Measurements from ENCODE around the gene PDCL2. TPM values are rescaled to one million over a fixed set of nuclear protein-coding genes. Genes with fewer than 3 reads are reported as not detected.

The PDCL2 gene
- total and polyA plus RNA-seq, 10 of the 15 experiments (the other 5 are each of a cell fraction or from before 2014, with no cell fraction given) = not detected

DNA sequence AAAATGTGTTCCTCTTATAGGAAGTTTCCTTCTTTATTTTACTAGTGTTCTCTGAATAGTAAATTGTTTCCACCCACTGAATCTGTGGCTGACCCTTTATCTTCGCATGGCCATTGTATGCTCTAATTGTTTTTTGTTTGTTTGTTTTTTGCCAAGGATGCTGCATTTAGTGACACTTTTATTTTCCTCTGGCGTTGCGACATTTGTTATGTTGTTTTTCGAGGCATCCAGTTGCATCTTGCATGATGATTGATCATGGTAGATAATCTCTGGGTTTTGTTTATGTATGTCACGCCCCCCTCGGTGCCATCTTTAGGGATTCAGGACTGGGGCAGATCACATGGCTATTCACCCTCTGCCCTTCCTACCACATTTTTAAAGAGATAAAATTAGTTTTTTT lies 41.9 kb upstream of the PDCL2 start:
- no peak for DNase-seq (ENCODE audit: low read depth, low spot score)
- 55% methylated on average over 6 of the region's 6 CpGs for WGBS (ENCODE audit: insufficient coverage, insufficient replicate concordance, low lambda C conversion rate, missing lambda C conversion rate)
- BruUV-seq (replicated peaks) = no TSS peak
- no peaks in the 10 kb centered on the region for H3K4me1 ChIP-seq (ENCODE audit: control insufficient read depth, insufficient read depth, low read length)
- TF ChIP-seq, protein P1, sequence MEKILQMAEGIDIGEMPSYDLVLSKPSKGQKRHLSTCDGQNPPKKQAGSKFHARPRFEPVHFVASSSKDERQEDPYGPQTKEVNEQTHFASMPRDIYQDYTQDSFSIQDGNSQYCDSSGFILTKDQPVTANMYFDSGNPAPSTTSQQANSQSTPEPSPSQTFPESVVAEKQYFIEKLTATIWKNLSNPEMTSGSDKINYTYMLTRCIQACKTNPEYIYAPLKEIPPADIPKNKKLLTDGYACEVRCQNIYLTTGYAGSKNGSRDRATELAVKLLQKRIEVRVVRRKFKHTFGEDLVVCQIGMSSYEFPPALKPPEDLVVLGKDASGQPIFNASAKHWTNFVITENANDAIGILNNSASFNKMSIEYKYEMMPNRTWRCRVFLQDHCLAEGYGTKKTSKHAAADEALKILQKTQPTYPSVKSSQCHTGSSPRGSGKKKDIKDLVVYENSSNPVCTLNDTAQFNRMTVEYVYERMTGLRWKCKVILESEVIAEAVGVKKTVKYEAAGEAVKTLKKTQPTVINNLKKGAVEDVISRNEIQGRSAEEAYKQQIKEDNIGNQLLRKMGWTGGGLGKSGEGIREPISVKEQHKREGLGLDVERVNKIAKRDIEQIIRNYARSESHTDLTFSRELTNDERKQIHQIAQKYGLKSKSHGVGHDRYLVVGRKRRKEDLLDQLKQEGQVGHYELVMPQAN (conservative IDR thresholded peaks at IDR 0.05) = no peak
- TF ChIP-seq ASH2L (IDR thresholded peaks at IDR 0.05; ENCODE audit: borderline replicate concordance, low read depth) = no peak
- no peak for TF ChIP-seq CBFB (IDR thresholded peaks at IDR 0.05; ENCODE audit: low read depth)
- no peak for TF ChIP-seq RFX5 (IDR thresholded peaks at IDR 0.05; ENCODE audit: low read depth, low read length)
- TF ChIP-seq SREBF2 (IDR thresholded peaks at IDR 0.05; ENCODE audit: low read length) = no peak
- TF ChIP-seq, protein P2, sequence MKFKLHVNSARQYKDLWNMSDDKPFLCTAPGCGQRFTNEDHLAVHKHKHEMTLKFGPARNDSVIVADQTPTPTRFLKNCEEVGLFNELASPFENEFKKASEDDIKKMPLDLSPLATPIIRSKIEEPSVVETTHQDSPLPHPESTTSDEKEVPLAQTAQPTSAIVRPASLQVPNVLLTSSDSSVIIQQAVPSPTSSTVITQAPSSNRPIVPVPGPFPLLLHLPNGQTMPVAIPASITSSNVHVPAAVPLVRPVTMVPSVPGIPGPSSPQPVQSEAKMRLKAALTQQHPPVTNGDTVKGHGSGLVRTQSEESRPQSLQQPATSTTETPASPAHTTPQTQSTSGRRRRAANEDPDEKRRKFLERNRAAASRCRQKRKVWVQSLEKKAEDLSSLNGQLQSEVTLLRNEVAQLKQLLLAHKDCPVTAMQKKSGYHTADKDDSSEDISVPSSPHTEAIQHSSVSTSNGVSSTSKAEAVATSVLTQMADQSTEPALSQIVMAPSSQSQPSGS (IDR thresholded peaks at IDR 0.05; ENCODE audit: low read length) = no peak
- TF ChIP-seq BRCA1 (IDR thresholded peaks at IDR 0.05; ENCODE audit: low read depth, low read length) = no peak
- no peak for TF ChIP-seq ATF7 (IDR thresholded peaks at IDR 0.05; ENCODE audit: low read depth)
- no peak for TF ChIP-seq IKZF2 (IDR thresholded peaks at IDR 0.05)
- TF ChIP-seq SRF (IDR thresholded peaks at IDR 0.05; ENCODE audit: low read depth in 2 of 2, low read length in 2 of 2) = no peak
- no peak for TF ChIP-seq SMARCA5 (IDR thresholded peaks at IDR 0.05)
- no peak for TF ChIP-seq ESRRA (IDR thresholded peaks at IDR 0.05; ENCODE audit: low read length)
- TF ChIP-seq, protein P3, sequence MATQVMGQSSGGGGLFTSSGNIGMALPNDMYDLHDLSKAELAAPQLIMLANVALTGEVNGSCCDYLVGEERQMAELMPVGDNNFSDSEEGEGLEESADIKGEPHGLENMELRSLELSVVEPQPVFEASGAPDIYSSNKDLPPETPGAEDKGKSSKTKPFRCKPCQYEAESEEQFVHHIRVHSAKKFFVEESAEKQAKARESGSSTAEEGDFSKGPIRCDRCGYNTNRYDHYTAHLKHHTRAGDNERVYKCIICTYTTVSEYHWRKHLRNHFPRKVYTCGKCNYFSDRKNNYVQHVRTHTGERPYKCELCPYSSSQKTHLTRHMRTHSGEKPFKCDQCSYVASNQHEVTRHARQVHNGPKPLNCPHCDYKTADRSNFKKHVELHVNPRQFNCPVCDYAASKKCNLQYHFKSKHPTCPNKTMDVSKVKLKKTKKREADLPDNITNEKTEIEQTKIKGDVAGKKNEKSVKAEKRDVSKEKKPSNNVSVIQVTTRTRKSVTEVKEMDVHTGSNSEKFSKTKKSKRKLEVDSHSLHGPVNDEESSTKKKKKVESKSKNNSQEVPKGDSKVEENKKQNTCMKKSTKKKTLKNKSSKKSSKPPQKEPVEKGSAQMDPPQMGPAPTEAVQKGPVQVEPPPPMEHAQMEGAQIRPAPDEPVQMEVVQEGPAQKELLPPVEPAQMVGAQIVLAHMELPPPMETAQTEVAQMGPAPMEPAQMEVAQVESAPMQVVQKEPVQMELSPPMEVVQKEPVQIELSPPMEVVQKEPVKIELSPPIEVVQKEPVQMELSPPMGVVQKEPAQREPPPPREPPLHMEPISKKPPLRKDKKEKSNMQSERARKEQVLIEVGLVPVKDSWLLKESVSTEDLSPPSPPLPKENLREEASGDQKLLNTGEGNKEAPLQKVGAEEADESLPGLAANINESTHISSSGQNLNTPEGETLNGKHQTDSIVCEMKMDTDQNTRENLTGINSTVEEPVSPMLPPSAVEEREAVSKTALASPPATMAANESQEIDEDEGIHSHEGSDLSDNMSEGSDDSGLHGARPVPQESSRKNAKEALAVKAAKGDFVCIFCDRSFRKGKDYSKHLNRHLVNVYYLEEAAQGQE (IDR thresholded peaks at IDR 0.05; ENCODE audit: low read depth, low read length) = no peak
- TF ChIP-seq, protein P4, sequence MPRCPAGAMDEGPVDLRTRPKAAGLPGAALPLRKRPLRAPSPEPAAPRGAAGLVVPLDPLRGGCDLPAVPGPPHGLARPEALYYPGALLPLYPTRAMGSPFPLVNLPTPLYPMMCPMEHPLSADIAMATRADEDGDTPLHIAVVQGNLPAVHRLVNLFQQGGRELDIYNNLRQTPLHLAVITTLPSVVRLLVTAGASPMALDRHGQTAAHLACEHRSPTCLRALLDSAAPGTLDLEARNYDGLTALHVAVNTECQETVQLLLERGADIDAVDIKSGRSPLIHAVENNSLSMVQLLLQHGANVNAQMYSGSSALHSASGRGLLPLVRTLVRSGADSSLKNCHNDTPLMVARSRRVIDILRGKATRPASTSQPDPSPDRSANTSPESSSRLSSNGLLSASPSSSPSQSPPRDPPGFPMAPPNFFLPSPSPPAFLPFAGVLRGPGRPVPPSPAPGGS (IDR thresholded peaks at IDR 0.05; ENCODE audit: borderline replicate concordance, insufficient read depth, low read depth, low read length, poor library complexity, severe bottlenecking) = no peak
- no peak for TF ChIP-seq ZNF274 (IDR thresholded peaks at IDR 0.05; ENCODE audit: insufficient read depth, insufficient read length)
- no peak for TF ChIP-seq TCF3 (IDR thresholded peaks at IDR 0.05; ENCODE audit: borderline replicate concordance, insufficient read depth, low read depth, low read length)
- TF ChIP-seq TBL1XR1 (IDR thresholded peaks at IDR 0.05; ENCODE audit: low read depth, low read length) = no peak
- no peak for TF ChIP-seq RBBP5 (conservative IDR thresholded peaks at IDR 0.05)
- ATAC-seq = no peak
- POLR2A ChIA-PET = no interaction called here
- FAIRE-seq = no peak
- no peak overlapping the region for H3K4me3 ChIP-seq
- SMC1A ChIA-PET (ENCODE audit: uncharacterized antibody, unreplicated experiment) = no interaction called here
- in situ Hi-C loops (cut with MboI) = no loop called here
- CTCF ChIA-PET = no interaction called here
- no peaks in the 10 kb centered on the region for H4K20me1 ChIP-seq (ENCODE audit: control insufficient read depth, insufficient read depth)
- H2AFZ ChIP-seq (ENCODE audit: control insufficient read depth, low read depth, low read length) = no peak overlapping the region
- H3K9me3 ChIP-seq (replicated peaks; ENCODE audit: control insufficient read depth, insufficient read depth, low read length) = no peaks in the 10 kb centered on the region
- H3K36me3 ChIP-seq (ENCODE audit: control insufficient read depth in 2 of 2, insufficient read depth in 2 of 2, low read length in 1 of 2) = no peaks in the 10 kb centered on the region
- intact Hi-C loops (cut with micrococcal nuclease; ENCODE audit: unreplicated experiment) = no loop called here
- peaks cover 3% of the 10 kb centered on the region in 2 experiments for H3K27me3 ChIP-seq (replicated peaks in 1 of 2; ENCODE audit: control insufficient read depth in 2 of 2, insufficient read depth in 2 of 2, low read length in 1 of 2)
- no peaks in the 10 kb centered on the region for H3K79me2 ChIP-seq (ENCODE audit: control insufficient read depth, insufficient read depth, low read length)
- no peak overlapping the region for H3K4me2 ChIP-seq (ENCODE audit: control insufficient read depth, insufficient read depth)
- no peak overlapping the region for H3K9ac ChIP-seq (ENCODE audit: control insufficient read depth, insufficient read depth, low read length)
- RAD21 ChIA-PET (ENCODE audit: unreplicated experiment) = no interaction called here
- H3K27ac ChIP-seq (ENCODE audit: control insufficient read depth, insufficient read depth) = no peak overlapping the region
